Right lobe of liver (tissue), 4 donors: Measurements from ENCODE around the gene KRTAP12-3.
"Not testable (repeated sequence)": the region's sequence is repeated elsewhere in the genome, so short reads cannot be mapped to it uniquely, and the experiment has no call there.

Source experiments
- POLR2A ChIP-seq: fragments of 450-650 bp; IDR thresholded peaks from one replicate; pipeline ENCODE4 v1.6.1; 2017; ENCODE audit warnings: antibody characterized with exemption, mild to moderate bottlenecking
- TF ChIP-seq, protein P1 (sequence below), 4 donors: fragments of 200-600 bp in 3 of 4; fragments of 450-650 bp in 1 of 4; IDR thresholded peaks; one replicate each; pipeline versions ENCODE4 v1.5.1 to v1.8.0; 2016 to 2022; ENCODE audit warnings: antibody characterized with exemption in 4 of 4, mild to moderate bottlenecking in 2 of 4
- donor health status: DM: no; HTN: no; CAD: no.
- donor health status: DM: no; HTN: no; CAD: no.
- donor health status: DM: no; HTN: yes; CAD: no.

DNA sequence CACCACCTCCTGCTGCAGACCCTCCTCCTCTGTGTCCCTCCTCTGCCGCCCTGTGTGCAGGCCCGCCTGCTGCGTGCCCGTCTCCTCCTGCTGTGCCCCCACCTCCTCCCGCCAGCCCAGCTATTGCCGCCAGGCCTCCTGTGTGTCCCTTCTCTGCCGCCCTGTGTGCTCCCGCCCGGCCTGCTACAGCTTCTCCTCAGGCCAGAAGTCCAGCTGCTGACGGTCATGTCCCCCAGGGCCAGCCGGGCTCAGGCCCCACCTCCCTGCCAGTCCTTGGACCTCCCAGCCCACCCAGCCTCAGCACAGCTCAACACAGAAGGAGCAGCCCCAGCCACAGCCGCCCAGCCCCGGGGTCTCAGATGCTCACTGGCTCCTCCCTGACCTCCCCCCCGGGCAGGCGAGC lies 29.9 kb upstream of the KRTAP12-3 start:
- TF ChIP-seq, protein P1, sequence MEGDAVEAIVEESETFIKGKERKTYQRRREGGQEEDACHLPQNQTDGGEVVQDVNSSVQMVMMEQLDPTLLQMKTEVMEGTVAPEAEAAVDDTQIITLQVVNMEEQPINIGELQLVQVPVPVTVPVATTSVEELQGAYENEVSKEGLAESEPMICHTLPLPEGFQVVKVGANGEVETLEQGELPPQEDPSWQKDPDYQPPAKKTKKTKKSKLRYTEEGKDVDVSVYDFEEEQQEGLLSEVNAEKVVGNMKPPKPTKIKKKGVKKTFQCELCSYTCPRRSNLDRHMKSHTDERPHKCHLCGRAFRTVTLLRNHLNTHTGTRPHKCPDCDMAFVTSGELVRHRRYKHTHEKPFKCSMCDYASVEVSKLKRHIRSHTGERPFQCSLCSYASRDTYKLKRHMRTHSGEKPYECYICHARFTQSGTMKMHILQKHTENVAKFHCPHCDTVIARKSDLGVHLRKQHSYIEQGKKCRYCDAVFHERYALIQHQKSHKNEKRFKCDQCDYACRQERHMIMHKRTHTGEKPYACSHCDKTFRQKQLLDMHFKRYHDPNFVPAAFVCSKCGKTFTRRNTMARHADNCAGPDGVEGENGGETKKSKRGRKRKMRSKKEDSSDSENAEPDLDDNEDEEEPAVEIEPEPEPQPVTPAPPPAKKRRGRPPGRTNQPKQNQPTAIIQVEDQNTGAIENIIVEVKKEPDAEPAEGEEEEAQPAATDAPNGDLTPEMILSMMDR (IDR thresholded peaks at IDR 0.05), result not testable (repeated sequence)
- not testable (repeated sequence) for TF ChIP-seq POLR2A
